Erythroblast (primary cell): ENCODE data around the gene GCSAML.

Source experiments
- DNase-seq, 2 experiments: peaks; one replicate each; lab custom pipeline; 2025; lab: John Stamatoyannopoulos, UW
- GATA1 ChIP-seq: IDR thresholded peaks from 2 replicates; pipeline ENCODE4 v1.6.1; 2011; ENCODE audit warnings: low read depth, mild to moderate bottlenecking, control low read depth, low read length, moderate library complexity
- POLR2A ChIP-seq: IDR thresholded peaks from 2 replicates; pipeline ENCODE4 v1.6.1; 2011; ENCODE audit warnings: mild to moderate bottlenecking, low read length

GCSAML gene

GRCh38 chr1:247614625-247615024 is 65.7 kb downstream of the GCSAML start:
- TF ChIP-seq GATA1: no peak
- TF ChIP-seq POLR2A: no peak
- no peak for DNase-seq
